GM12878 (cell line): ENCODE data around the gene ATXN7L3B.

Experiments used
- CEBPB ChIP-seq, 2 experiments: fragments of 150-350 bp in 1 of 2; IDR thresholded peaks; 2 replicates each; pipeline ENCODE4 v1.6.1; 2012 to 2014; ENCODE audit warnings: low read depth in 2 of 2, low read length in 2 of 2, borderline replicate concordance in 1 of 2, inconsistent platforms in 1 of 2
- EZH2 ChIP-seq: IDR thresholded peaks from 2 replicates; pipeline ENCODE4 v1.6.1; 2012; ENCODE audit warnings: low read depth, mild to moderate bottlenecking, control low read depth, inconsistent platforms, low read length, borderline replicate concordance; ENCODE audit not compliant: control insufficient read depth
- JUND ChIP-seq: IDR thresholded peaks from 2 replicates; pipeline ENCODE4 v1.6.1; 2012; ENCODE audit warnings: low read depth, mild to moderate bottlenecking, low read length, improper control_type of control experiment, moderate library complexity
- MEF2A ChIP-seq: IDR thresholded peaks from 2 replicates; pipeline ENCODE4 v1.6.1; 2011; ENCODE audit warnings: low read depth, mild to moderate bottlenecking, low read length, moderate library complexity; ENCODE audit not compliant: insufficient read depth
- MXI1 ChIP-seq: fragments of 150-350 bp; IDR thresholded peaks from 2 replicates; pipeline ENCODE4 v1.6.1; 2011; ENCODE audit warnings: low read depth, mild to moderate bottlenecking, inconsistent platforms, low read length, improper control_type of control experiment
- NRF1 ChIP-seq: conservative IDR thresholded peaks from 2 replicates; pipeline ENCODE4 v1.6.1; 2011; ENCODE audit warnings: mild to moderate bottlenecking, low read depth, low read length, improper control_type of control experiment
- SMC3 ChIP-seq: IDR thresholded peaks from 2 replicates; pipeline ENCODE4 v1.6.1; 2011; ENCODE audit warnings: low read length, improper control_type of control experiment, borderline replicate concordance
- ZZZ3 ChIP-seq: IDR thresholded peaks from 2 replicates; pipeline ENCODE4 v1.6.1; 2011; ENCODE audit warnings: low read depth; ENCODE audit not compliant: control insufficient read depth, insufficient read length
- TF ChIP-seq, protein P1 (sequence below), 3 experiments: IDR thresholded peaks in 2 of 3; conservative IDR thresholded peaks in 1 of 3; 2 replicates each; pipeline ENCODE4 v1.5.1; 2011; ENCODE audit warnings: low read depth in 3 of 3, low read length in 3 of 3, mild to moderate bottlenecking in 3 of 3, control low read depth in 2 of 3, moderate library complexity in 2 of 3, inconsistent platforms in 1 of 3, mixed read lengths in 1 of 3; ENCODE audit not compliant: control insufficient read depth in 2 of 3, insufficient read depth in 1 of 3; ENCODE audit errors: extremely low read depth in 1 of 3
- TF ChIP-seq, protein P2 (sequence below): IDR thresholded peaks from 2 replicates; pipeline ENCODE4 v1.6.1; 2011; ENCODE audit warnings: borderline replicate concordance, low read depth, mild to moderate bottlenecking, moderate library complexity, low read length; ENCODE audit not compliant: insufficient read depth, poor library complexity, severe bottlenecking

DNA sequence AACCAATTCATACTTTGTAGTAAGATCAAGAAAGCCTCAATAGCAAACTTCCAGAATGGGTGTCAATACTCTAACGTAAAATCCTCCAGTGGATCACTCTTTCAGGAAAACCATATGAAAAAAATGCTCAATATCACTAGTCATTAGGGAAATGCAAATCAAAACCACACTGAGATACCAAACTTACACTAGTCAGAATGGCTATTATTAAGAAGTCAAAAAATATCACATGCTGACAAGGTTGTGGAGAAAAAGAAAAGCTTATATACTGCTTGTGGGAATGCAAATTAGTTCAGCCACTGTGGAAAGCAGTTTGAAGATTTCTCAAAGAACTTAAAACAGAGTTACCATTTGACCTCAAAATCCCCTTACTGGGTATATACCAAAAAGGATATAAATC, 49.5 kb upstream of the ATXN7L3B start:
- TF ChIP-seq NRF1 (no peak), JUND (no peak), CEBPB (IDR thresholded peaks at IDR 0.05; ENCODE audit: borderline replicate concordance in 1 of 2, low read depth in 2 of 2, low read length in 2 of 2) (no peak), SMC3 (no peak), ZZZ3 (no peak), MEF2A (no peak), EZH2 (no peak), MXI1 (no peak)
- TF ChIP-seq, protein P1, sequence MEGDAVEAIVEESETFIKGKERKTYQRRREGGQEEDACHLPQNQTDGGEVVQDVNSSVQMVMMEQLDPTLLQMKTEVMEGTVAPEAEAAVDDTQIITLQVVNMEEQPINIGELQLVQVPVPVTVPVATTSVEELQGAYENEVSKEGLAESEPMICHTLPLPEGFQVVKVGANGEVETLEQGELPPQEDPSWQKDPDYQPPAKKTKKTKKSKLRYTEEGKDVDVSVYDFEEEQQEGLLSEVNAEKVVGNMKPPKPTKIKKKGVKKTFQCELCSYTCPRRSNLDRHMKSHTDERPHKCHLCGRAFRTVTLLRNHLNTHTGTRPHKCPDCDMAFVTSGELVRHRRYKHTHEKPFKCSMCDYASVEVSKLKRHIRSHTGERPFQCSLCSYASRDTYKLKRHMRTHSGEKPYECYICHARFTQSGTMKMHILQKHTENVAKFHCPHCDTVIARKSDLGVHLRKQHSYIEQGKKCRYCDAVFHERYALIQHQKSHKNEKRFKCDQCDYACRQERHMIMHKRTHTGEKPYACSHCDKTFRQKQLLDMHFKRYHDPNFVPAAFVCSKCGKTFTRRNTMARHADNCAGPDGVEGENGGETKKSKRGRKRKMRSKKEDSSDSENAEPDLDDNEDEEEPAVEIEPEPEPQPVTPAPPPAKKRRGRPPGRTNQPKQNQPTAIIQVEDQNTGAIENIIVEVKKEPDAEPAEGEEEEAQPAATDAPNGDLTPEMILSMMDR (IDR thresholded peaks at IDR 0.05 in 2 of 3, conservative IDR thresholded peaks at IDR 0.05 in 1 of 3; ENCODE audit: control insufficient read depth in 2 of 3, extremely low read depth in 1 of 3, insufficient read depth in 1 of 3, low read depth in 3 of 3, low read length in 3 of 3), result no peak
- TF ChIP-seq, protein P2, sequence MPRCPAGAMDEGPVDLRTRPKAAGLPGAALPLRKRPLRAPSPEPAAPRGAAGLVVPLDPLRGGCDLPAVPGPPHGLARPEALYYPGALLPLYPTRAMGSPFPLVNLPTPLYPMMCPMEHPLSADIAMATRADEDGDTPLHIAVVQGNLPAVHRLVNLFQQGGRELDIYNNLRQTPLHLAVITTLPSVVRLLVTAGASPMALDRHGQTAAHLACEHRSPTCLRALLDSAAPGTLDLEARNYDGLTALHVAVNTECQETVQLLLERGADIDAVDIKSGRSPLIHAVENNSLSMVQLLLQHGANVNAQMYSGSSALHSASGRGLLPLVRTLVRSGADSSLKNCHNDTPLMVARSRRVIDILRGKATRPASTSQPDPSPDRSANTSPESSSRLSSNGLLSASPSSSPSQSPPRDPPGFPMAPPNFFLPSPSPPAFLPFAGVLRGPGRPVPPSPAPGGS, result no peak
